ENCODE measurements around the gene SAP30BP. TPM values are rescaled to one million over a fixed set of nuclear protein-coding genes. Genes with fewer than 3 reads are reported as not detected.

The SAP30BP gene
- total and polyA plus RNA-seq, 2 of the 13 experiments (the other 11 are each of a cell fraction or from before 2014, with no cell fraction given) = 67.7 to 99.4 TPM

DNA sequence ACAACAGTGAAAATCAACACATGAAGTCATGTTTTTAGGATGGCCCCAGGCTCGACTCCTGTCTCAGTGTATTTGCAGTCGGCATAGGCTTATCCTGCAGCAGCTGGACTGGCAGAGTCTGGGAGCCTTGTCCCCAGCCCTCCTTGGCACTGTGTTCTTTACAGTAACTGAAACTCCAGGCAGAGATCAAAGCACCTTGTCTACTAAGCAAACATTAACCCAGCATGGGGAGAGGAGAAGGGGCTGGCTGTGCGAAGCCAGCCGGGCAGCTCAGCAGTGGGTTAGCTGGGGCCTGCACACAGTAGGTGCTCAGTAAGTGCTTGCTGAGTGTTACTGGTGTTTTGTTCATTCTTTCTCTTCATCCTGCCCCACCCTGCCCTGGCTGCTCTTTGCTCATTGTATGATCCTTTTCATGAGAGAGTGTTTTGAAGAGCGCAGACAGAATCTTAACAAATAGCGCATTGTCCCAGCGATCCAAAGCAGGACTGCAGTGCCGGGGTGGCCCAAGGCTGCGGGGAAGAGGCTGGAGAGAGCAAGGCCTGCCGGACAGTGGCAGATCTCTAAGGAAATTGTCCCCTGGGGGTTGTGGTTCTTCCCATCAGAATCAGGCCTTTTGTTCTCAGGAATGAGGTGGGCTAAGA lies 30.6 kb downstream of the SAP30BP start (continued):
- TF ChIP-seq, protein P1, sequence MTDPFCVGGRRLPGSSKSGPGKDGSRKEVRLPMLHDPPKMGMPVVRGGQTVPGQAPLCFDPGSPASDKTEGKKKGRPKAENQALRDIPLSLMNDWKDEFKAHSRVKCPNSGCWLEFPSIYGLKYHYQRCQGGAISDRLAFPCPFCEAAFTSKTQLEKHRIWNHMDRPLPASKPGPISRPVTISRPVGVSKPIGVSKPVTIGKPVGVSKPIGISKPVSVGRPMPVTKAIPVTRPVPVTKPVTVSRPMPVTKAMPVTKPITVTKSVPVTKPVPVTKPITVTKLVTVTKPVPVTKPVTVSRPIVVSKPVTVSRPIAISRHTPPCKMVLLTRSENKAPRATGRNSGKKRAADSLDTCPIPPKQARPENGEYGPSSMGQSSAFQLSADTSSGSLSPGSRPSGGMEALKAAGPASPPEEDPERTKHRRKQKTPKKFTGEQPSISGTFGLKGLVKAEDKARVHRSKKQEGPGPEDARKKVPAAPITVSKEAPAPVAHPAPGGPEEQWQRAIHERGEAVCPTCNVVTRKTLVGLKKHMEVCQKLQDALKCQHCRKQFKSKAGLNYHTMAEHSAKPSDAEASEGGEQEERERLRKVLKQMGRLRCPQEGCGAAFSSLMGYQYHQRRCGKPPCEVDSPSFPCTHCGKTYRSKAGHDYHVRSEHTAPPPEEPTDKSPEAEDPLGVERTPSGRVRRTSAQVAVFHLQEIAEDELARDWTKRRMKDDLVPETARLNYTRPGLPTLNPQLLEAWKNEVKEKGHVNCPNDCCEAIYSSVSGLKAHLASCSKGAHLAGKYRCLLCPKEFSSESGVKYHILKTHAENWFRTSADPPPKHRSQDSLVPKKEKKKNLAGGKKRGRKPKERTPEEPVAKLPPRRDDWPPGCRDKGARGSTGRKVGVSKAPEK (CRISPR knock-in tag; IDR thresholded peaks at IDR 0.05; ENCODE audit: borderline replicate concordance) = no peak
- TF ChIP-seq MTA1 (CRISPR knock-in tag; IDR thresholded peaks at IDR 0.05; ENCODE audit: borderline replicate concordance) = no peak
- no peak for TF ChIP-seq ZNF317 (CRISPR knock-in tag; IDR thresholded peaks at IDR 0.05)
- TF ChIP-seq, protein P2, sequence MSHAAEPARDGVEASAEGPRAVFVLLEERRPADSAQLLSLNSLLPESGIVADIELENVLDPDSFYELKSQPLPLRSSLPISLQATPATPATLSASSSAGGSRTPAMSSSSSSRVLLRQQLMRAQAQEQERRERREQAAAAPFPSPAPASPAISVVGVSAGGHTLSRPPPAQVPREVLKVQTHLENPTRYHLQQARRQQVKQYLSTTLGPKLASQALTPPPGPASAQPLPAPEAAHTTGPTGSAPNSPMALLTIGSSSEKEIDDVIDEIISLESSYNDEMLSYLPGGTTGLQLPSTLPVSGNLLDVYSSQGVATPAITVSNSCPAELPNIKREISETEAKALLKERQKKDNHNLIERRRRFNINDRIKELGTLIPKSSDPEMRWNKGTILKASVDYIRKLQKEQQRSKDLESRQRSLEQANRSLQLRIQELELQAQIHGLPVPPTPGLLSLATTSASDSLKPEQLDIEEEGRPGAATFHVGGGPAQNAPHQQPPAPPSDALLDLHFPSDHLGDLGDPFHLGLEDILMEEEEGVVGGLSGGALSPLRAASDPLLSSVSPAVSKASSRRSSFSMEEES (CRISPR knock-in tag; IDR thresholded peaks at IDR 0.05) = no peak
- no peak for TF ChIP-seq PHF5A (CRISPR knock-in tag; IDR thresholded peaks at IDR 0.05; ENCODE audit: low read depth, unreplicated experiment)
- no peak for TF ChIP-seq ADNP (CRISPR knock-in tag; IDR thresholded peaks at IDR 0.05)
- no peak for TF ChIP-seq ZFP90 (CRISPR knock-in tag; IDR thresholded peaks at IDR 0.05; ENCODE audit: borderline replicate concordance)
- TF ChIP-seq ZNF841 (CRISPR knock-in tag; IDR thresholded peaks at IDR 0.05; ENCODE audit: borderline replicate concordance) = no peak
- no peak for TF ChIP-seq PHF20 (CRISPR knock-in tag; IDR thresholded peaks at IDR 0.05)
- TF ChIP-seq, protein P3, sequence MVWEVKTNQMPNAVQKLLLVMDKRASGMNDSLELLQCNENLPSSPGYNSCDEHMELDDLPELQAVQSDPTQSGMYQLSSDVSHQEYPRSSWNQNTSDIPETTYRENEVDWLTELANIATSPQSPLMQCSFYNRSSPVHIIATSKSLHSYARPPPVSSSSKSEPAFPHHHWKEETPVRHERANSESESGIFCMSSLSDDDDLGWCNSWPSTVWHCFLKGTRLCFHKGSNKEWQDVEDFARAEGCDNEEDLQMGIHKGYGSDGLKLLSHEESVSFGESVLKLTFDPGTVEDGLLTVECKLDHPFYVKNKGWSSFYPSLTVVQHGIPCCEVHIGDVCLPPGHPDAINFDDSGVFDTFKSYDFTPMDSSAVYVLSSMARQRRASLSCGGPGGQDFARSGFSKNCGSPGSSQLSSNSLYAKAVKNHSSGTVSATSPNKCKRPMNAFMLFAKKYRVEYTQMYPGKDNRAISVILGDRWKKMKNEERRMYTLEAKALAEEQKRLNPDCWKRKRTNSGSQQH (CRISPR knock-in tag; IDR thresholded peaks at IDR 0.05; ENCODE audit: low read depth) = no peak
- TF ChIP-seq ZNF660 (CRISPR knock-in tag; IDR thresholded peaks at IDR 0.05; ENCODE audit: borderline replicate concordance, low read depth) = no peak
- TF ChIP-seq POLR2AphosphoS5 (IDR thresholded peaks at IDR 0.05; ENCODE audit: low read depth, low read length) = 0 out of 2 replicates have a peak, but pooled peaks have one; percentile 11
- no peak for TF ChIP-seq ZNF230 (CRISPR knock-in tag; IDR thresholded peaks at IDR 0.05)
- no peak for TF ChIP-seq TBX2 (CRISPR knock-in tag; IDR thresholded peaks at IDR 0.05; ENCODE audit: borderline replicate concordance)
- TF ChIP-seq ARNT2 (CRISPR knock-in tag; IDR thresholded peaks at IDR 0.05; ENCODE audit: low read depth) = no peak
- no peak for TF ChIP-seq CHD2 (IDR thresholded peaks at IDR 0.05; ENCODE audit: low read depth, low read length)
- TF ChIP-seq ZMYM2 (CRISPR knock-in tag; IDR thresholded peaks at IDR 0.05) = peak; percentile 86
- TF ChIP-seq ZFY (CRISPR knock-in tag; IDR thresholded peaks at IDR 0.05) = 0 out of 2 replicates have a peak, but pooled peaks have one; percentile 24
- no peak for TF ChIP-seq ZC3H4 (CRISPR knock-in tag; IDR thresholded peaks at IDR 0.05; ENCODE audit: borderline replicate concordance)
- no peak for TF ChIP-seq POGZ (CRISPR knock-in tag; IDR thresholded peaks at IDR 0.05)
- no peak for TF ChIP-seq FOXP1 (IDR thresholded peaks at IDR 0.05)
- no peak for TF ChIP-seq FOXP1 (CRISPR knock-in tag; IDR thresholded peaks at IDR 0.05)
